Fibroblast of the conjunctiva (primary cell): Measurements from ENCODE around the gene DUT.
A peak's percentile ranks its signal among the peaks of the same experiment; 100 is the strongest.

Experiments
- DNase-seq: peaks from one replicate; pipeline ENCODE4 v3.0.0-alpha.2; 2010; ENCODE audit warnings: low read depth

The DUT gene

GRCh38 chr15:48330105-48330785 is 984 bp upstream of the DUT start:
- DNase-seq, result no peak

- no peak for DNase-seq
Observed at GRCh38 chr15:48331796-48332641, 790 bp downstream of the DUT start.

DNA sequence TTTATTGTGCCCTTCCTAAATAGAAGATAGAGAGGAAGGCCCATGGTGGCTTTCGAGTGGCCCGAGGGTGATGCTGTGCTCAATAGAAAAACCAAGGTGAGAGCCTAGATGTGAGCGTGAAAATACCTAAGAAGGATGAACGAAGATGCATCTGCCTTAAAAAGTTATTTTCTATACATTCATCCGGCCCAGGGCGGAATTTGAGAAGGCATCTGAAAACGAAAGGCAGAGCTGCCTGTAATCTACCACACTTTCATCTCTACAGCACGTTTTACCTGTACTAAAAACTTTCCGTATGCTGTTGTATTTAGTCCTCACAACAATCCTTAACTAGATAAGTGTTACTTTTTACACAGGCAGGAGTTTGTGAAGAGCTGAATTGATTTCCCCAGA is 1.4 kb downstream of the DUT start:
- no peak for DNase-seq

- DNase-seq, result no peak
Observed at GRCh38 chr15:48333540-48333939, 2.3 kb downstream of the DUT start.

- DNase-seq, result no peak
Observed at GRCh38 chr15:48334260-48334659, 3.0 kb downstream of the DUT start.

DNA sequence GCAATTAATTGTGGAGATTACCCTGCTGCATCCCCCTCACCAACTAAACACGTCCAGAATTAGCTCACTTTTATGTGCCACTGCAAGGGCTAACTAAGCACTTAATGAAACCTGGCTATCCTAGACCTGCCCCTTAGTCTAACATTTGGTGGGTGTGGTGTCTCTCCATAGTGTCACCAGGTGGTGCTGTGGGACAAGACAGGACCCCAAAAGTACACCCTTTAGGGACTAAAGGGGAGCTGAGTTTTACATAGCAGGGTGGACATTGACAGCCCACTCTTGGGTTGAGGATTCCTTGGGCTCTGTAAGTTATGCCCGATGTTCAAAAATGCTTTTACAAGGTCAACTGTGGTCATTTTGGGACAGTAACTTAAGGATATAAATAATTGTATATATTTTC is 5.7 kb downstream of the DUT start:
- no peak for DNase-seq

DNA sequence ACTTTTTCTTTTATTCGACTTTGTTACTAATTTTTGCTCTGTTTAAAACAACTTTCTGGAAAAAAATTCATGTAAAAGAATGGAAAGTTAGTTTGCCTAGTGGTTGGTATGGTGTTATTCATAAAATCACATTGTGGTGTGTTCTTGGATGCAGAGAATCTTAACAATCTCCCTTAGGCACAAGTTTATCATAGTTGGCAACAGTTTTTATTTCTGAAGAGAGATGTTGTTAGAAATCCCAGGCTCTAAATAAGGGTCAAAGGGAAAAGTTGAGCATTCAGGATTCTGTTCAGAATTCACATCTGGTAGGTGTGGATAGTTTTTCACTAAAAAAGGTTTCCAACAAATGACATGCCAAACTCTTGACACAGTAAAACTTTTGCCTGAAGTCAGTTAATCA is 6.4 kb downstream of the DUT start:
- DNase-seq, result no peak

DNA sequence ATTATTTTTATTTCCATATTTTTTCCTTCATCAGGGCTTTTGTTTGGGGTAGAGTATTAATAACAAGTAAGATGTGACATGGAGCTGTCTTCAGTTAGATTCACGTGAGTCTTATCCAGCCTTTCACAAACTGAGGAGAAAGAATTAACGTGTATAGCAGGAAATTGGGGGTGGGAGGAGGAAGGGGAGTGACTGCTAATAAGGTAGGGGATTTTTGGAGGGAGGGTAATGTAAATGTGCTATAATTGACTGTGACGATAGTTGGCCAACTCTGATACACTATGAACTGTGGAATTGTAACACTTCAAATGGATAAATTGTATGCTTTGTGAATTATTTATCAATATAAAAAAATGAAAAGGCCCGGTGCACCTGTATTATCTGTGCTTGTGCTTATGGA is 8.9 kb downstream of the DUT start:
- no peak for DNase-seq

DNA sequence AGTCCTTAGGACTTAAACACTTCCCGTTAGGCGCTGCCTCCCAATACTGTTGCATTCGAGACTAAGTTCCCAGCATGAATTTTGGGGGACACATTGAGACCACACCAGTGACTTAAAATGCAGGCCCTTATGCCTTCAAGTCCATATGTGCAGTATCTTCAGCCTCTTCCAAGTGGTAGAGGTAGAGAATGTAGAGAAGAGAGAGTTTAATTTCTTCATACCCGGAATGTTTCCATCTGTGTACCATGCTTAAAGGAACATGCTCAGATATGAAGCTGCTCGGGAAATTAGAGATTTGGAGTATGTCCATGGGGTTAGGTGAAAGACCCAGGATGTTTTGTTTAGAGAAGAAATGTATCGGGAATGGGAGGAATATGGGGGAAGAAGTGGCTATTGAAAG is 12.6 kb downstream of the DUT start:
- no peak for DNase-seq

DNA sequence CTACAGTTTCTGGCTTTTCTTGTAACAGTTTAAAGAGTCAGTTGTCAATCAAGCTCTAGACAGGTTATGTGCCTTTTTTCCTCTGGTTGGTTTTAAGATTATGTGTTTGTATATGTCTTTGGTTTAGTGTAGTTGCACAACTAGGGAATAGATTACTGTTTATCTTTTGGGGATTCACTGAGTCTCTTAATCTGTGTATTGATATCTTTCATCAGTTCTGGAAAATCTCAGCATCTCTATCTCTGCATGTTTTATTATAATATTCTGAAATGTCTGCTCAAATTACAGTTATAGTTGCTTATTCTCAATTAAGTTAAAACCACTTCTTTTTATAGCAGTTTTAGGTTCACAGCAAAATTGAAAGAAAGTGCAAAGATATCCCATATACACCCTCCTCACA is 14.3 kb downstream of the DUT start:
- no peak for DNase-seq

DNA sequence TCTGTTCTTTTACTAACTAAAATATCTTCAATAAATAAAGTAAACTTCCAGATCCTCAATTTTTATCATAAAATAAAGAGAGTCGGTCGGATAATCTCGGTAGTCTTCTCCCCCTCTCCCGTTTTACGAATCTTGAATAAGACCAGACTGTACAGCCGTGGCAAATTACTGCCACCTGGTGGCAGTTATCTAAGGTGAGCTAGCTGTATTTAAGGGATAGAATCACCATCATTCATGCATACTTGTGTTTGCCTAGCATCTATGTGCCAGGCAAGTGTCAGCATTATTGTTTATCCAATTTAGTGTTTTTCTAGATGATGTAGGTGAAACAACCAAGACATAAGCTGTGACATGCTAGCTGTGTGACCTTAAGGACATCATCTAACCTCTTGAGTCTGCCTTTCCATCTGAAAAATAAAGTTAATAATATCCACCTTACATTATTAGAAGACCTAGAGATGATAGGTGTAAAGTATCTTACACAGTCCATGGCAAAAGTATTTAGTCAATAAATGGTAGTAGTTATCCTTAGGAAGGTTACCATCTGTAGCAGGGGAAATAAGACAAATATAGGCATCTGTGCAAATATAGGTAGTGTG is 21.3 kb downstream of the DUT start:
- DNase-seq, result peak; percentile 58

GRCh38 chr15:48354694-48355303 is 23.6 kb downstream of the DUT start:
- DNase-seq, result no peak

- DNase-seq, result no peak
Observed at GRCh38 chr15:48355377-48355776, 24.1 kb downstream of the DUT start.

- DNase-seq, result peak; percentile 43
Observed at GRCh38 chr15:48358229-48359152, 27.3 kb downstream of the DUT start.

DNA sequence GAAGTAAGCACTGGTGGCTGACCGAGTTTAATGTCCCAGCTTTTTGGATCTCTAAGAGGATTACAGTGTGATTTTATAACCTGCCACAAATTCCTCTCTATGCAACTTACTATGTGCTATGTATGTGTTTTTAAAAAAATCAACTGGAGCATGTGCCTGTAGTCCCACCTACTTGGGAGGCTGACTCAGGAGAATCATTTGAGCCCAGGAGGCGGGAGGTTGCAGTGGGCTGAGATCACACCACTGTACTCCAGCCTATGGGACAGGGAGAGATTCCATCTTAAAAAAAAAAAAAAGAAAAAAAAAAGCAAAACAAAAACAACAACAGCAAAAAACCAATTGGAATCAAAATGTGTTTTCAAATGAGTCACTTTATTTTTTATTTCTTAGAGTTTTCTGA is 29.6 kb downstream of the DUT start:
- DNase-seq, result no peak

- no peak for DNase-seq
Observed at GRCh38 chr15:48361685-48362084, 30.5 kb downstream of the DUT start.

- DNase-seq, result no peak
Observed at GRCh38 chr15:48363474-48363873, 32.2 kb downstream of the DUT start.

GRCh38 chr15:48365575-48365974 is 34.3 kb downstream of the DUT start:
- DNase-seq, result no peak

DNA sequence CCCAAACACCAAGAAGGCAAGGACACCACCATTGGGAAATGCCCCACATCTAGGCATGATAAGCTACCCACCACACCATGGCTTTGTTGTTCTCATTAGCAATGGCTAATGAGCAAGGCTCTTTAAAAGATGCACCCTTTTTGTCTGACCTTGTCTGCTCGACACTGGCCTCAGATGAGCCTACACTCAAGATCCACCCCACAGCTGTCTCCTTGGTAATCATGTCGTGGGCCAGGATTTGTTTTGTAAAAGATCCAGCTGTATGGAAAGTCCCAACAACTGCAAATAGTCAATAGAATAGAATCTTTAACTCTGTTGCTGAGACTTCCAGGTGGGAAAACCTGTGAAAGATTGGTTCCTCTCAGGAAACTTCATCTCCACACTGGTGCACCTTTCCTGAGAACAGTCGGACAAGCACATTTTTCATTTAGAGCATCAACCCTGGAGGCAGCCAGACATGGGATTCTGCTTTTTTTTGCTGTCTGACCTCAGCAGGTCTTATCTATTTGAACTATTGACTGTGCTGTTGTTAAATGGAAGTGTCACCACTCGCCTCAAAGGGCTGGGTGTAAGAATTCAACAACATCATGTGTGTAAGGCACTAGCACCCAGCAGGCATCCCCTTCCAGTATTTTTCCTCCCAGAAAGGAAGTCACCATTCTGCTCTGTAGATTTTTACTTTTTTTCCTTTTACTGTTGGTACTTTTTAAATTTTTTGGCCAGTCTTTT is 35.5 kb downstream of the DUT start:
- DNase-seq, result no peak

- DNase-seq, result no peak
Observed at GRCh38 chr15:48367483-48367882, 36.3 kb downstream of the DUT start.

DNA sequence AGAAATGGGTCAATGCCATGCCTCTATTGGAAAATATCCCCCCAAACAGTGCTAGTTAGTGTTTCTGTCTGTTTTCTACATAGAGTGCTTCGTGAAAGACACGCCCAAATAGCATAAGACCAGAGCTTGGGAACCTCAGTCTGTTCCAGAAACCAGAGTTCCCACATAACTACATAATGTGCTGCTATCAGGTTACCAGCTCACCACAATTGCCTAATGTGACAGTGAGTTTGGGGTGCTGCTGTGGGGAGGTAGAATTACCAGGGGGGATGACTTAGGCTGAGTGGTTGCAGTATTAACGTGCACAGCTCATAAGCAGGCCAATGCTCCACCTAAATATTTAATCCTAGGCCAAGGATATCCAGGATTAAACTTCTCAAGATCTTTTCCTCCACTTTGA is 39.2 kb downstream of the DUT start:
- no peak for DNase-seq
